HG02973 (cell line): Measurements from ENCODE around the gene ACTMAP.
A peak's percentile ranks its signal among the peaks of the same experiment; 100 is the strongest.

Source experiments
- ATAC-seq: cut with Tn5 transposase; IDR thresholded peaks from one replicate; pipeline ENCODE4 v1.9.1; 2021; ENCODE audit warnings: moderate library complexity; ENCODE audit not compliant: unreplicated experiment

Gene ACTMAP

GRCh38 chr19:40721936-40722661 is 28.2 kb downstream of the ACTMAP start:
- ATAC-seq = no peak

- ATAC-seq = no peak
Measured at GRCh38 chr19:40721140-40721486, 29.2 kb downstream of the ACTMAP start.

- ATAC-seq = no peak
Measured at GRCh38 chr19:40719414-40719894, 30.8 kb downstream of the ACTMAP start.

GRCh38 chr19:40718774-40719391 is 31.4 kb downstream of the ACTMAP start:
- no peak for ATAC-seq

GRCh38 chr19:40717880-40718773 is 32.1 kb downstream of the ACTMAP start:
- no peak for ATAC-seq

GRCh38 chr19:40717325-40717879 is 32.9 kb downstream of the ACTMAP start:
- ATAC-seq = peak; percentile 0

GRCh38 chr19:40716482-40717324 is 33.6 kb downstream of the ACTMAP start, which contains the start of the genes COQ8B and ITPKC:
Gene COQ8B (minus strand): TSS chr19:40716886. CDS start chr19:40714632, 2,254 bp downstream.
Gene ITPKC (plus strand): TSS chr19:40717112. CDS start chr19:40717136, 24 bp downstream.
- ATAC-seq = peak; percentile 62

- ATAC-seq = peak; percentile 2
Measured at GRCh38 chr19:40716031-40716481, 34.2 kb downstream of the ACTMAP start.

- peak; percentile 49 for ATAC-seq
Measured at GRCh38 chr19:40714441-40715299, 35.6 kb downstream of the ACTMAP start.

GRCh38 chr19:40713939-40714338 is 36.3 kb downstream of the ACTMAP start:
- ATAC-seq = no peak

- no peak for ATAC-seq
Measured at GRCh38 chr19:40709817-40710216, 40.5 kb downstream of the ACTMAP start.

- ATAC-seq = no peak
Measured at GRCh38 chr19:40707615-40708014, 42.7 kb downstream of the ACTMAP start.

- ATAC-seq = no peak
Measured at GRCh38 chr19:40705950-40706619, 44.2 kb downstream of the ACTMAP start.

GRCh38 chr19:40705362-40705651 is 45.0 kb downstream of the ACTMAP start:
- no peak for ATAC-seq

- no peak for ATAC-seq
Measured at GRCh38 chr19:40704491-40705361, 45.6 kb downstream of the ACTMAP start.

GRCh38 chr19:40703029-40703755 is 47.1 kb downstream of the ACTMAP start:
- ATAC-seq = no peak

GRCh38 chr19:40702337-40703012 is 47.8 kb downstream of the ACTMAP start:
- ATAC-seq = no peak
